IPS-NIHi11 (cell line): Measurements from ENCODE around the gene FGD1.
A peak's percentile ranks its signal among the peaks of the same experiment; 100 is the strongest.
"Not testable (repeated sequence)": the region's sequence is repeated elsewhere in the genome, so short reads cannot be mapped to it uniquely, and the experiment has no call there.

ENCODE experiments used
- DNase-seq: peaks from one replicate; pipeline ENCODE4 v3.0.0; 2012; ENCODE audit warnings: mixed read lengths, low spot score

FGD1 gene

GRCh38 chrX:54495814-54496516 is at the start of gene FGD1:
FGD1 (minus strand) TSS chrX:54496234; CDS start chrX:54495432, 802 bp downstream.
- peak; percentile 89 for DNase-seq

- DNase-seq = not testable (repeated sequence)
These were observed 46.2 kb upstream of the FGD1 start for GRCh38 chrX:54542239-54542638.

GRCh38 chrX:54540289-54540688 is 44.3 kb upstream of the FGD1 start:
- no peak for DNase-seq

GRCh38 chrX:54534271-54534670 is 38.2 kb upstream of the FGD1 start:
- DNase-seq = no peak

GRCh38 chrX:54530357-54530900 is 34.4 kb upstream of the FGD1 start:
- no peak for DNase-seq

GRCh38 chrX:54529552-54530356 is 33.7 kb upstream of the FGD1 start, which contains the start of gene GNL3L:
GNL3L (plus strand) TSS chrX:54530219; CDS start chrX:54532567, 2,348 bp downstream.
- DNase-seq = peak; percentile 86

GRCh38 chrX:54529151-54529550 is 33.1 kb upstream of the FGD1 start:
- DNase-seq = no peak

- DNase-seq = no peak
These were observed 13.4 kb upstream of the FGD1 start for GRCh38 chrX:54509400-54509799.

- DNase-seq = no peak
These were observed 902 bp upstream of the FGD1 start for GRCh38 chrX:54496936-54497335.

- no peak for DNase-seq
These were observed 451 bp upstream of the FGD1 start for GRCh38 chrX:54496517-54496852.

GRCh38 chrX:54494989-54495813 is 833 bp downstream of the FGD1 start:
- DNase-seq = peak; percentile 32

GRCh38 chrX:54494166-54494988 is 1.7 kb downstream of the FGD1 start:
- no peak for DNase-seq

GRCh38 chrX:54492340-54492739 is 3.7 kb downstream of the FGD1 start:
- no peak for DNase-seq

GRCh38 chrX:54489819-54490218 is 6.2 kb downstream of the FGD1 start:
- DNase-seq = not testable (repeated sequence)

GRCh38 chrX:54484666-54485065 is 11.4 kb downstream of the FGD1 start:
- no peak for DNase-seq

- DNase-seq = no peak
These were observed 12.1 kb downstream of the FGD1 start for GRCh38 chrX:54483946-54484345.

GRCh38 chrX:54482839-54483593 is 13.0 kb downstream of the FGD1 start:
- peak; percentile 18 for DNase-seq

- peak; percentile 48 for DNase-seq
These were observed 16.6 kb downstream of the FGD1 start for GRCh38 chrX:54479136-54480111.
